Skeletal muscle tissue (tissue), 4 donors: ENCODE data around the gene CBLN1. TPM values are rescaled to one million over a fixed set of nuclear protein-coding genes. Genes with fewer than 3 reads are reported as not detected.

ENCODE experiments used
- H3K27ac ChIP-seq: one replicate; pipeline ENCODE4 v1.7.0; 2013; ENCODE audit warnings: mild to moderate bottlenecking, low read depth, low read length, inconsistent platforms
- H3K27me3 ChIP-seq, 3 donors: one replicate each; pipeline ENCODE4 v1.7.0; 2013; ENCODE audit warnings: low read length in 3 of 3; ENCODE audit not compliant: control insufficient read depth in 3 of 3, insufficient read depth in 3 of 3
- H3K36me3 ChIP-seq, 3 donors: one replicate each; pipeline ENCODE4 v1.7.0; 2013; ENCODE audit warnings: low read length in 3 of 3; ENCODE audit not compliant: control insufficient read depth in 3 of 3, insufficient read depth in 3 of 3
- H3K4me1 ChIP-seq, 3 donors: one replicate each; pipeline ENCODE4 v1.7.0; 2013; ENCODE audit warnings: low read length in 3 of 3, mild to moderate bottlenecking in 3 of 3; ENCODE audit not compliant: control insufficient read depth in 3 of 3, insufficient read depth in 3 of 3
- H3K4me3 ChIP-seq, 3 donors: one replicate each; pipeline ENCODE4 v1.7.0; 2013; ENCODE audit warnings: low read length in 3 of 3
- H3K9ac ChIP-seq, 3 donors: one replicate each; pipeline ENCODE4 v1.7.0; 2013; ENCODE audit warnings: low read length in 3 of 3, mild to moderate bottlenecking in 3 of 3, moderate library complexity in 2 of 3, low read depth in 1 of 3
- H3K9me3 ChIP-seq, 3 donors: one replicate each; pipeline ENCODE4 v1.7.0; 2013; ENCODE audit warnings: low read length in 3 of 3; ENCODE audit not compliant: control insufficient read depth in 3 of 3
- total RNA-seq: library from RNA; depleted of rRNA; stranded (reverse); fragments of >200 nt; gene quantifications from one replicate; pipeline ENCODE4 v1.2.3, GENCODE V29; 2014
- donor health status: Osteomylitis.

The CBLN1 gene
- total RNA-seq, 1 donor from 2014 or later = not detected

DNA sequence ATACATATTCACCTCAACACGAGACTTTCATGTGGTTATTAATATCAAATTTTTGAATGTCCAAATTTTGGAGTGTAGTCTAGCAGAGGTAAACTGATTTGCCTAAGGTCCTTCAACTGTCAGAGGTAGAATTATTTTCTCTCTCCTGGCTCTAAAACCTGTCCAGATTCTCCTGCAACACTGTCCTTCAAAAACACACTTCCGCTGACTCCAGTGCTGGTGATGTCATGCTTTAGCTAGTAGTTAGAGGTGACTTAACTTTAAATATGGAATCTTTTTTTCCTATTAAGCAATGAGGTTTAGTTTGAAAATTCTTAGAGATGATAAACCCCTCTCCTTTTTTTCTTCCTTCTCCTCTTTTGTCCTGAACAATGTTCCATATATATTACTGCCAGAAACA lies 10.8 kb upstream of the CBLN1 start:
- Histone ChIP-seq H3K9ac (no peak overlapping the region), H3K4me1 (no peaks in the 10 kb centered on the region), H3K27ac (no peak overlapping the region), H3K4me3 (no peak overlapping the region), H3K27me3 (peaks cover 4 to 11% (median 6%) of the 10 kb centered on the region in 3 donors), H3K9me3 (no peaks in the 10 kb centered on the region), H3K36me3 (no peaks in the 10 kb centered on the region)

GRCh38 chr16:49287572-49287971 lies 5.9 kb upstream of the CBLN1 start:
- Histone ChIP-seq H3K36me3 (no peaks in the 10 kb centered on the region), H3K4me3 (no peak overlapping the region), H3K27me3 (peaks cover 36 to 40% (median 39%) of the 10 kb centered on the region in 3 donors), H3K9me3 (no peaks in the 10 kb centered on the region), H3K27ac (no peak overlapping the region), H3K9ac (no peak overlapping the region), H3K4me1 (peaks cover 3 to 7% (median 6%) of the 10 kb centered on the region in 3 donors)

- no peak overlapping the region for H3K27ac ChIP-seq
- H3K36me3 ChIP-seq = no peaks in the 10 kb centered on the region
- no peak overlapping the region for H3K9ac ChIP-seq
- peaks cover 10 to 22% (median 16%) of the 10 kb centered on the region in 3 donors for H3K4me1 ChIP-seq
- peaks cover 51 to 55% (median 52%) of the 10 kb centered on the region in 3 donors for H3K27me3 ChIP-seq
- no peaks in the 10 kb centered on the region for H3K9me3 ChIP-seq
- no peak overlapping the region for H3K4me3 ChIP-seq
These were observed 3.3 kb upstream of the CBLN1 start for GRCh38 chr16:49284962-49285361.

DNA sequence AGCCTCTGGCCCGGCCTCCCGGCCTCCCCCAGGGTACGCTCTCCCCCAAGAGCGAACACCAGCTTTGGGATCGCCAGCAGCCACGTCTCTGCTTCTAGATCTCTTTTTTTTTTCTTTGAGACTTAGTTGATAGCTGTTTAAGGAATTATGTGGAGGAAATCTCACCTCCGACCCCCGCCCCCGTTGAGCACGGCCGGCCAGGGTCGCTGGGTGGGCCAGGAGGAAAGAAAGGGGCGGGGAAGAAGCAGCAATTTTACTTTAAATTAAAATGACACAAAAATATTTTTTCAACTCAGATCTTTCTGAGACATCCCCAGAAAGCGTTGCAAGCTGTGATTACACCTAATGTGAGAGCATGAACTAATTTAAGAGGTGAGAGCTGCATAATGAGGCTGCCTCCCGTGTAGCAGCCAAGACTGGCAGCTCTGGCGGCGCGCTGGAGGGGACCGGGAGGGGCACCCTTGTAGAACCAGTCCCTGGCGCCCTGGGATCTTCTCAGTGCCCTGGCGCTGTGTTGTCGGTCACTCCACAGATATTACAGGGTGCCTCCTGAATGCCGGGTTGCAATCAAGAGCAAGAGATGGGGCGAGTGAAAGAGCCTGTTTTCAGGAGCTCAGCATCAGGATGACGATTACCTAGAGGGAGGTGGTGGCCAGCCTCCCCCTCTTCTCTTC lies 1.9 kb upstream of the CBLN1 start:
- Histone ChIP-seq H3K4me3 (peak overlapping the region in 1 of 3 donors; percentile 24), H3K4me1 (peaks cover 10 to 30% (median 21%) of the 10 kb centered on the region in 3 donors), H3K27me3 (peaks cover 64 to 69% (median 66%) of the 10 kb centered on the region in 3 donors), H3K27ac (no peak overlapping the region), H3K9me3 (no peaks in the 10 kb centered on the region), H3K36me3 (no peaks in the 10 kb centered on the region), H3K9ac (no peak overlapping the region)

DNA sequence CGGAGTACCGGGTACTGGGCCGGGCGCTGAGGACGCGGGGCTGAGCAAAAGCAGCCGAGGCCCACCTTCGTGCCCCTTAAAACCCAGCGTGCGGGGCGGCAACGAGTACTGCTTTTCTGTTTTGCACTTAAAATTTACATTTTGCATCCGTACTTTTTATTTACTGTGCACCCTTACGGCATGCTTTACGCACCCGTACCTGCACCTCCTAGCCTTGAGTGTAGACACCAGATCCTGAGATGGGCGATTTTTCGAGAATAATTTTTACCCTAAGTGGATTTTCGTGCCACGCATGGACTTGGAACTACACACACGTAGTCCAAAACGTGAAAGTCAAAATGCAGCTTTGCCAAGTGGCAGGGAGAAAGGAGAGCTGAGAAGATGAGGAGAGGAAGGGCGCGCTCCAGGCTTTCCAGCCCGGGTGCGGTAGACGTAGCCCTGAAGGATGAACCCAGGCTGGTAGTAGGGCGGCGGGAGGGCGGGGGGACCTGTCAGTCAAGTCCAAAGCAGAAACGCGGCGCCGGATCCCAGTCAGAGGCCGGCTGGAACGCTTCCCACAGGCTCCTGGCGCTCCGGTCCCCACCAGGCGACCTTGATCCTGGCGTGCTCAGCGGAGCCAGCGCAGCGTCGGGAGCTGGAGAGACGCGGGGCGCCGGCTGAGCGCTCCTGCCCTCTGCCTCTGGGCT lies 1.2 kb upstream of the CBLN1 start:
- H3K9ac ChIP-seq = no peak overlapping the region
- no peaks in the 10 kb centered on the region for H3K9me3 ChIP-seq
- peaks cover 16 to 35% (median 22%) of the 10 kb centered on the region in 3 donors for H3K4me1 ChIP-seq
- H3K27me3 ChIP-seq = peaks cover 69 to 75% (median 73%) of the 10 kb centered on the region in 3 donors
- no peak overlapping the region for H3K27ac ChIP-seq
- H3K4me3 ChIP-seq = peak overlapping the region; percentile 22 to 43 (median 24)
- no peaks in the 10 kb centered on the region for H3K36me3 ChIP-seq

GRCh38 chr16:49281843-49282642 lies 405 bp upstream of the CBLN1 start:
- peaks cover 72 to 78% (median 77%) of the 10 kb centered on the region in 3 donors for H3K27me3 ChIP-seq
- H3K4me1 ChIP-seq = peaks cover 22 to 35% (median 26%) of the 10 kb centered on the region in 3 donors
- no peaks in the 10 kb centered on the region for H3K9me3 ChIP-seq
- no peak overlapping the region for H3K9ac ChIP-seq
- H3K4me3 ChIP-seq = peak overlapping the region in 2 of 3 donors; percentile 43 to 54
- H3K27ac ChIP-seq = no peak overlapping the region
- no peaks in the 10 kb centered on the region for H3K36me3 ChIP-seq

DNA sequence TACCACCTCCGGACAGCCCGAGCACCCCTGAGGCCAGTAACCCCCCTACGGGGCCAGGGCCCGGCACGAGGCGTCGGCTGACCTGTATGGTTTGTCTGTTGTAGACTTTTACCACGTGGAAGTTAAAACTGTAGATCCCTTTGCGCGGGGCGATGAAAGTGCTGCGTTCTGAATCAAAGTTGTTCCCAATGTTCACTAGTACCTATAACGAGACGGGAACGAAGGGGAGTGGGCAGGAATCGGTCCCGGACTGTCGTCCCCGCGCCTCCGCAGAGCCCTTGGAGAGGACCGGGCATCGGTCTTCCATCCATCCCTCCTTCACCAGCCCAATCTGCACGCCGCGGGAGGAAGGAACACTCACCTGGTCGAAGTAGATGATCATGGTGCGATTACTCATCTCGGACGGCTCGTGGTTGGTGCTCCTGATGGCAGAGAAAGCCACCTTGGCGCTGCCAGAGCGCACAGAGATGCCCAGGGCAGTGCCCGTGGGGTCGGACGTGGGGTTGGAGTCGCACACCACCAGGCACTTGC lies 732 bp downstream of the CBLN1 start:
- no peaks in the 10 kb centered on the region for H3K9me3 ChIP-seq
- H3K27ac ChIP-seq = no peak overlapping the region
- H3K9ac ChIP-seq = no peak overlapping the region
- no peaks in the 10 kb centered on the region for H3K36me3 ChIP-seq
- H3K27me3 ChIP-seq = peaks cover 82 to 85% (median 84%) of the 10 kb centered on the region in 3 donors
- H3K4me1 ChIP-seq = peaks cover 24 to 35% (median 30%) of the 10 kb centered on the region in 3 donors
- H3K4me3 ChIP-seq = peak overlapping the region in 2 of 3 donors; percentile 13 to 20

- Histone ChIP-seq H3K9me3 (no peaks in the 10 kb centered on the region), H3K9ac (no peak overlapping the region), H3K4me3 (no peak overlapping the region), H3K4me1 (peaks cover 24 to 35% (median 30%) of the 10 kb centered on the region in 3 donors), H3K27me3 (peaks cover 85 to 88% (median 87%) of the 10 kb centered on the region in 3 donors), H3K36me3 (no peaks in the 10 kb centered on the region), H3K27ac (no peak overlapping the region)
These were observed 1.4 kb downstream of the CBLN1 start for GRCh38 chr16:49280105-49280741.

- Histone ChIP-seq H3K27me3 (peaks cover 86 to 89% (median 87%) of the 10 kb centered on the region in 3 donors), H3K9me3 (no peaks in the 10 kb centered on the region), H3K4me3 (peak overlapping the region in 1 of 3 donors; percentile 29), H3K27ac (no peak overlapping the region), H3K4me1 (peaks cover 24 to 35% (median 30%) of the 10 kb centered on the region in 3 donors), H3K36me3 (no peaks in the 10 kb centered on the region), H3K9ac (peak overlapping the region in 1 of 3 donors; percentile 25)
These were observed 2.5 kb downstream of the CBLN1 start for GRCh38 chr16:49278944-49279725.
